Hepatocyte (in vitro differentiated cells): ENCODE measurements around the gene TIGD7.

Experiments
- CTCF ChIP-seq: fragments of 200-600 bp; sonication (generic); IDR thresholded peaks from 2 replicates; pipeline ENCODE4 v1.5.1; 2016; ENCODE audit warnings: antibody characterized with exemption, mild to moderate bottlenecking; ENCODE audit not compliant: poor library complexity
- EZH2phosphoT487 ChIP-seq: fragments of 200-600 bp; sonication (generic); IDR thresholded peaks from one replicate; pipeline ENCODE4 v1.6.1; 2018; ENCODE audit warnings: antibody characterized with exemption, mild to moderate bottlenecking, low read depth, moderate library complexity; ENCODE audit not compliant: unreplicated experiment, severe bottlenecking

- no peak for TF ChIP-seq CTCF
- TF ChIP-seq EZH2phosphoT487, result no peak
Observed at GRCh38 chr16:3346041-3346440, 40.8 kb upstream of the TIGD7 start.
